A673 (cell line): ENCODE data around the gene KCNQ4.

Experiments
- CTCF ChIP-seq: fragments of 300-800, 200-600 bp; sonication (generic); conservative IDR thresholded peaks from 2 replicates; pipeline ENCODE4 v1.5.1; 2017; ENCODE audit warnings: low read depth, mild to moderate bottlenecking, antibody characterized with exemption, low read length, moderate library complexity, mixed read lengths
- EZH2 ChIP-seq: fragments of 200-600 bp; sonication (generic); IDR thresholded peaks from 2 replicates; pipeline ENCODE4 v1.6.1; 2017; ENCODE audit warnings: borderline replicate concordance, low read depth, mild to moderate bottlenecking, mixed read lengths, antibody characterized with exemption, low read length; ENCODE audit not compliant: poor library complexity, severe bottlenecking

- TF ChIP-seq CTCF (no peak), EZH2 (no peak)
Observed at GRCh38 chr1:40853885-40854170, 70.2 kb downstream of the KCNQ4 start.
